H1 (cell line): ENCODE data around the gene PHTF1. TPM values are rescaled to one million over a fixed set of nuclear protein-coding genes. Genes with fewer than 3 reads are reported as not detected.

Experiments used
- CTCF ChIA-PET: fragments of 300-600 bp; sonication (Branson Sonifier 250); formaldehyde crosslinking; loops from one replicate; lab custom pipeline; 2021; ENCODE audit not compliant: partially characterized antibody; lab: Charles Lee
- POLR2A ChIA-PET: fragments of 300-600 bp; sonication (Branson Sonifier 250); formaldehyde crosslinking; loops from one replicate; lab custom pipeline; 2021; ENCODE audit warnings: inconsistent platforms; ENCODE audit not compliant: partially characterized antibody; lab: Charles Lee
- DNase-seq, 2 experiments: peaks; one replicate each; pipeline versions ENCODE4 v3.0.0 to v3.0.0-alpha.2; 2010 to 2022; ENCODE audit warnings: low spot score in 2 of 2, low read depth in 1 of 2, mixed read lengths in 1 of 2
- FAIRE-seq: peaks from 2 replicates; lab custom pipeline; 2011; peaks lifted over from hg19 to GRCh38; lab: Jason Lieb, UNC
- H2AFZ ChIP-seq: 2 replicates; pipeline ENCODE4 v1.8.1; 2012; ENCODE audit warnings: low read length, inconsistent platforms
- H2AK5ac ChIP-seq: 2 replicates; pipeline ENCODE4 v1.6.1; 2013; ENCODE audit warnings: low read depth, low read length
- H2BK120ac ChIP-seq: replicated peaks from 2 replicates; pipeline ENCODE3; 2013; ENCODE audit warnings: low read depth, low read length, inconsistent platforms
- H2BK12ac ChIP-seq: 2 replicates; pipeline ENCODE4 v1.6.1; 2013; ENCODE audit warnings: low read depth, low read length
- H2BK15ac ChIP-seq: 2 replicates; pipeline ENCODE4 v1.6.1; 2013; ENCODE audit warnings: low read length
- H2BK20ac ChIP-seq: 2 replicates; pipeline ENCODE4 v1.6.1; 2013; ENCODE audit warnings: low read length
- H2BK5ac ChIP-seq: 2 replicates; pipeline ENCODE4 v1.6.1; 2013; ENCODE audit warnings: low read depth, low read length
- H3K14ac ChIP-seq: 2 replicates; pipeline ENCODE4 v1.6.1; 2013; ENCODE audit warnings: inconsistent platforms; ENCODE audit not compliant: insufficient read length
- H3K18ac ChIP-seq: 2 replicates; pipeline ENCODE4 v1.6.1; 2013; ENCODE audit warnings: low read length; ENCODE audit errors: extremely low read depth
- H3K23ac ChIP-seq: 2 replicates; pipeline ENCODE4 v1.6.1; 2013; ENCODE audit warnings: inconsistent platforms; ENCODE audit not compliant: insufficient read length
- H3K23me2 ChIP-seq: 2 replicates; pipeline ENCODE4 v1.6.1; 2013; ENCODE audit warnings: low read depth, low read length
- H3K27ac ChIP-seq: 2 replicates; pipeline ENCODE4 v1.6.1; 2011; ENCODE audit warnings: low read depth, low read length, inconsistent platforms
- H3K27me3 ChIP-seq, 4 experiments: replicated peaks in 1 of 4; 1 replicate in 1 of 4; 2 replicates in 3 of 4; pipeline versions ENCODE4 v1.6.1 to v1.8.1; 2011 to 2013; ENCODE audit warnings: low read length in 3 of 4, mild to moderate bottlenecking in 3 of 4, inconsistent platforms in 2 of 4, mixed read lengths in 2 of 4, moderate library complexity in 1 of 4; ENCODE audit not compliant: control insufficient read depth in 3 of 4, insufficient read depth in 3 of 4; ENCODE audit errors: extremely low read depth in 1 of 4
- H3K36me3 ChIP-seq, 4 experiments: 2 replicates each; pipeline versions ENCODE4 v1.6.1 to v1.8.1; 2011 to 2013; ENCODE audit warnings: mild to moderate bottlenecking in 4 of 4, low read length in 3 of 4, moderate library complexity in 2 of 4, control low read depth in 1 of 4, inconsistent platforms in 1 of 4; ENCODE audit not compliant: insufficient read depth in 4 of 4, control insufficient read depth in 2 of 4
- H3K4ac ChIP-seq: replicated peaks from 2 replicates; pipeline ENCODE3; 2013; ENCODE audit warnings: low read length, low read depth, mixed read lengths, inconsistent platforms; ENCODE audit not compliant: insufficient read length
- H3K4me1 ChIP-seq, 4 experiments: replicated peaks in 1 of 4; 1 replicate in 1 of 4; 2 replicates in 3 of 4; pipeline versions ENCODE4 v1.6.1 to v1.8.1; 2011 to 2013; ENCODE audit warnings: low read length in 3 of 4, inconsistent platforms in 2 of 4, mixed read lengths in 1 of 4; ENCODE audit not compliant: insufficient read depth in 4 of 4, control insufficient read depth in 3 of 4
- H3K4me2 ChIP-seq, 2 experiments: 2 replicates each; pipeline versions ENCODE4 v1.6.1 to v1.8.1; 2011 to 2013; ENCODE audit warnings: low read depth in 2 of 2, low read length in 2 of 2, control low read depth in 1 of 2, inconsistent platforms in 1 of 2, mild to moderate bottlenecking in 1 of 2; ENCODE audit not compliant: insufficient read depth in 1 of 2
- H3K4me3 ChIP-seq, 4 experiments: fragments of 200-600, 300-600 bp in 1 of 4; sonication (generic), shearing (Covaris generic), sonication (Bioruptor Twin) in 1 of 4; 2 replicates each; pipeline versions ENCODE4 v1.5.1 to v1.8.1; 2011 to 2016; ENCODE audit warnings: low read length in 4 of 4, low read depth in 3 of 4, control low read depth in 2 of 4, inconsistent platforms in 2 of 4, mild to moderate bottlenecking in 2 of 4, mixed read lengths in 1 of 4, moderate library complexity in 1 of 4; ENCODE audit not compliant: insufficient read depth in 2 of 4; ENCODE audit errors: extremely low read depth in 1 of 4
- H3K56ac ChIP-seq: replicated peaks from 2 replicates; pipeline ENCODE3; 2013; ENCODE audit warnings: low read depth, mild to moderate bottlenecking, mixed read lengths, low read length, inconsistent platforms; ENCODE audit not compliant: insufficient read length
- H3K79me1 ChIP-seq: 2 replicates; pipeline ENCODE4 v1.6.1; 2013; ENCODE audit warnings: low read depth, low read length, control low read depth
- H3K79me2 ChIP-seq, 2 experiments: 2 replicates each; pipeline versions ENCODE4 v1.6.1 to v1.8.1; 2012 to 2013; ENCODE audit warnings: low read length in 2 of 2, mild to moderate bottlenecking in 2 of 2, inconsistent platforms in 1 of 2; ENCODE audit not compliant: insufficient read depth in 2 of 2, control insufficient read depth in 1 of 2
- H3K9ac ChIP-seq, 4 experiments: replicated peaks in 1 of 4; 1 replicate in 1 of 4; 2 replicates in 3 of 4; pipeline versions ENCODE4 v1.6.1 to v1.8.1; 2011 to 2013; ENCODE audit warnings: low read depth in 3 of 4, low read length in 3 of 4, control low read depth in 2 of 4, mild to moderate bottlenecking in 2 of 4, moderate library complexity in 2 of 4, inconsistent platforms in 1 of 4; ENCODE audit errors: extremely low read depth in 1 of 4
- H3K9me3 ChIP-seq, 2 experiments: 2 replicates each; pipeline versions ENCODE4 v1.6.1 to v1.8.1; 2012 to 2013; ENCODE audit warnings: mild to moderate bottlenecking in 2 of 2, moderate library complexity in 2 of 2, control low read depth in 1 of 2, inconsistent platforms in 1 of 2, low read depth in 1 of 2, low read length in 1 of 2, mixed read lengths in 1 of 2; ENCODE audit not compliant: insufficient read depth in 2 of 2
- H4K20me1 ChIP-seq, 2 experiments: replicated peaks in 1 of 2; 2 replicates each; pipeline versions ENCODE3 to v1.8.1; 2011 to 2013; ENCODE audit warnings: inconsistent platforms in 2 of 2, low read length in 2 of 2, mild to moderate bottlenecking in 1 of 2; ENCODE audit not compliant: insufficient read depth in 2 of 2, control insufficient read depth in 1 of 2
- H4K5ac ChIP-seq: 2 replicates; pipeline ENCODE4 v1.6.1; 2013; ENCODE audit warnings: low read length, low read depth, mixed read lengths, inconsistent platforms; ENCODE audit not compliant: insufficient read length
- H4K8ac ChIP-seq: 2 replicates; pipeline ENCODE4 v1.8.0; 2013; ENCODE audit warnings: mild to moderate bottlenecking, moderate library complexity, low read length, inconsistent platforms; ENCODE audit not compliant: insufficient read depth; ENCODE audit errors: extremely low read depth
- H4K91ac ChIP-seq: replicated peaks from 2 replicates; pipeline ENCODE3; 2013; ENCODE audit warnings: low read length, mixed read lengths, inconsistent platforms; ENCODE audit not compliant: insufficient read length
- ATF3 ChIP-seq: IDR thresholded peaks from 2 replicates; pipeline ENCODE4 v1.6.1; 2011; ENCODE audit warnings: low read depth, mild to moderate bottlenecking, low read length; ENCODE audit not compliant: insufficient read depth
- CTCF ChIP-seq, 3 experiments: IDR thresholded peaks; 1 replicate in 2 of 3; 2 replicates in 1 of 3; pipeline versions ENCODE4 v1.5.1 to v1.6.1; 2011; ENCODE audit warnings: low read length in 3 of 3, mild to moderate bottlenecking in 3 of 3, inconsistent platforms in 2 of 3, low read depth in 1 of 3, moderate library complexity in 1 of 3; ENCODE audit not compliant: insufficient read depth in 1 of 3; ENCODE audit errors: control extremely low read depth in 1 of 3
- FOSL1 ChIP-seq: IDR thresholded peaks from 2 replicates; pipeline ENCODE4 v1.6.1; 2011; ENCODE audit warnings: mild to moderate bottlenecking, low read depth, low read length, moderate library complexity; ENCODE audit not compliant: insufficient read depth
- POLR2AphosphoS5 ChIP-seq: IDR thresholded peaks from 2 replicates; pipeline ENCODE4 v1.6.1; 2011; ENCODE audit warnings: low read depth, low read length
- SIX5 ChIP-seq: IDR thresholded peaks from 2 replicates; pipeline ENCODE4 v1.6.1; 2011; ENCODE audit warnings: mild to moderate bottlenecking, low read depth, low read length
- SP2 ChIP-seq: IDR thresholded peaks from 2 replicates; pipeline ENCODE4 v1.6.1; 2012; ENCODE audit warnings: mild to moderate bottlenecking, low read length, inconsistent platforms
- SP4 ChIP-seq: IDR thresholded peaks from 2 replicates; pipeline ENCODE4 v1.6.1; 2012; ENCODE audit warnings: low read length, inconsistent platforms
- TBP ChIP-seq: IDR thresholded peaks from 2 replicates; pipeline ENCODE4 v1.6.1; 2011; ENCODE audit warnings: low read depth, low read length, improper control_type of control experiment
- USF2 ChIP-seq: IDR thresholded peaks from 2 replicates; pipeline ENCODE4 v1.6.1; 2011; ENCODE audit warnings: low read length, improper control_type of control experiment
- ZNF274 ChIP-seq: IDR thresholded peaks from 2 replicates; pipeline ENCODE4 v1.7.0; 2012; ENCODE audit warnings: low read length, borderline replicate concordance; ENCODE audit errors: extremely low read depth
- WGBS, 2 experiments: shearing (Covaris generic) in 1 of 2; methylation state at CpG; one replicate each; pipeline versions ENCODE4 v1.1.6 to v1.1.7; 2013 to 2015; ENCODE audit warnings: low lambda C conversion rate in 2 of 2, mixed read lengths in 2 of 2, inconsistent platforms in 1 of 2, low coverage in 1 of 2, missing lambda C conversion rate in 1 of 2; ENCODE audit not compliant: insufficient replicate concordance in 2 of 2, insufficient coverage in 1 of 2, insufficient read length in 1 of 2; ENCODE audit errors: extremely low coverage in 1 of 2, missing lambda C conversion rate in 1 of 2; 5-methylcytosine and 5-hydroxymethylcytosine counted together
- polyA plus RNA-seq, 7 experiments: library from polyadenylated mRNA; depleted of rRNA in 3 of 7; stranded (reverse) in 5 of 7; unstranded in 2 of 7; fragments of >200 nt in 5 of 7; fragments of 200-250 nt in 2 of 7; gene quantifications; 1 replicate in 5 of 7; 2 replicates in 1 of 7; 4 replicates in 1 of 7; pipeline versions ENCODE4 v1.2.1 to v1.2.3, GENCODE V29; 2011 to 2013; ENCODE audit warnings: missing spikeins in 2 of 7, mixed read lengths in 2 of 7
- total RNA-seq: library from RNA; stranded (reverse); fragmentation: NEBNext Ultra II Directional; extraction: Animal tissue kit (Norgen Biotek cat#: 25700); gene quantifications from 2 replicates; pipeline ENCODE4 v1.2.1, GENCODE V29; 2021

Gene PHTF1
- total and polyA plus RNA-seq, 2 of the 8 experiments (the other 6 are each of a cell fraction or from before 2014, with no cell fraction given), result 9.1 to 26.9 TPM

GRCh38 chr1:113782406-113782805, 23.1 kb upstream of the PHTF1 start:
- Histone ChIP-seq H2AFZ (no peak overlapping the region), H4K91ac (no peak overlapping the region), H4K5ac (no peak overlapping the region), H3K4me2 (no peak overlapping the region), H3K4me3 (no peak overlapping the region), H3K79me1 (peaks cover 4% of the 10 kb centered on the region; the same call in 1 of the 2 replicates), H3K4ac (no peak overlapping the region), H2BK20ac (no peak overlapping the region), H3K27me3 (no peaks in the 10 kb centered on the region), H3K23ac (no peak overlapping the region), H3K27ac (no peak overlapping the region), H3K23me2 (no peaks in the 10 kb centered on the region), H3K56ac (no peak overlapping the region), H3K18ac (no peak overlapping the region), H3K14ac (no peak overlapping the region), H3K4me1 (peaks cover 0 to 3% (median under 1%) of the 10 kb centered on the region in 4 experiments; a peak in 4 of 7 replicates), H4K20me1 (peaks cover 0 to 7% of the 10 kb centered on the region in 2 experiments), H4K8ac (no peak overlapping the region), H3K36me3 (peaks cover 0 to 5% (median 0%) of the 10 kb centered on the region in 4 experiments; a peak in 1 of 8 replicates), H2BK5ac (no peak overlapping the region), H3K9ac (no peak overlapping the region), H2BK120ac (no peak overlapping the region), H3K79me2 (peaks cover 0 to 57% of the 10 kb centered on the region in 2 experiments; a peak in 2 of 4 replicates), H3K9me3 (no peaks in the 10 kb centered on the region), H2BK12ac (no peak overlapping the region), H2BK15ac (no peak overlapping the region), H2AK5ac (no peak overlapping the region)
- DNase-seq (no peak), FAIRE-seq (no peak)
- WGBS, 2 experiments, result 81% methylated on average over 2 of the region's 2 CpGs; no CpG with 5 or more reads in 1 of the 2 experiments
- ChIA-PET POLR2A (interaction anchor here (1.3 kb wide), 1 partner anchor 23 kb away, joined by 4 read pairs; the partner anchor contains the start of gene PHTF1), CTCF (no interaction called here)
- TF ChIP-seq POLR2AphosphoS5 (no peak), SIX5 (no peak), ATF3 (no peak), FOSL1 (no peak), SP2 (no peak), TBP (no peak), SP4 (no peak), ZNF274 (no peak), USF2 (no peak), CTCF (IDR thresholded peaks at IDR 0.05; ENCODE audit: control extremely low read depth in 1 of 3, insufficient read depth in 1 of 3, low read depth in 1 of 3, low read length in 3 of 3) (no peak)
